Measurements from ENCODE around the gene FUT9. TPM values are rescaled to one million over a fixed set of nuclear protein-coding genes. Genes with fewer than 3 reads are reported as not detected.

FUT9 gene
- total RNA-seq, 1 experiment from 2014 or later = 3.5 TPM

- TF ChIP-seq TEAD1 (CRISPR knock-in tag; IDR thresholded peaks at IDR 0.05) (no peak), GRHL2 (CRISPR knock-in tag; IDR thresholded peaks at IDR 0.05; ENCODE audit: insufficient replicate concordance, severe bottlenecking) (no peak), ZNF532 (CRISPR knock-in tag; IDR thresholded peaks at IDR 0.05; ENCODE audit: borderline replicate concordance) (no peak), ZNF232 (CRISPR knock-in tag; IDR thresholded peaks at IDR 0.05) (no peak)
Measured at GRCh38 chr6:95978230-95978629, 37.5 kb upstream of the FUT9 start (continued).

DNA sequence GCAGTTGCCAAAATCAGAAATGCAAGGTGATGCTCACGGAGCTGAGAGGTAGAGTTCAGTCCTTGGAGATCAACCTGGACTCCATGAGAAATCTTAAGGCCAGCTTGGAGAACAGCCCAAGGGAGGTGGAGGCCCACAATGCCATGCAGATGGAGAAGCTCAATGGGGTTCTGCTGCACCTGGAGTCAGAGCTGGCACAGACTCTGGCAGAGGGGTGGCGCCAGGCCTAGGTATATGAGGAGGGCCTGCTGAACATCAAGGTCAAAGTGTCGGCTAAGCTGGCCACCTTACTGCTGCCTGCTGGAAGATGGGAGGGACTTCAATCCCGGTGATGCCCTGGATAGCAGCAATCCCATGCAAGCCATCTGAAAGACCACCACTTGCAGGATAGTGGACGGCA, 23.9 kb upstream of the FUT9 start:
- ATAC-seq (no peak), DNase-seq (ENCODE audit: low spot score) (no peak)
- TF ChIP-seq RELA (CRISPR knock-in tag; IDR thresholded peaks at IDR 0.05; ENCODE audit: borderline replicate concordance) = no peak
- TF ChIP-seq, protein P1, sequence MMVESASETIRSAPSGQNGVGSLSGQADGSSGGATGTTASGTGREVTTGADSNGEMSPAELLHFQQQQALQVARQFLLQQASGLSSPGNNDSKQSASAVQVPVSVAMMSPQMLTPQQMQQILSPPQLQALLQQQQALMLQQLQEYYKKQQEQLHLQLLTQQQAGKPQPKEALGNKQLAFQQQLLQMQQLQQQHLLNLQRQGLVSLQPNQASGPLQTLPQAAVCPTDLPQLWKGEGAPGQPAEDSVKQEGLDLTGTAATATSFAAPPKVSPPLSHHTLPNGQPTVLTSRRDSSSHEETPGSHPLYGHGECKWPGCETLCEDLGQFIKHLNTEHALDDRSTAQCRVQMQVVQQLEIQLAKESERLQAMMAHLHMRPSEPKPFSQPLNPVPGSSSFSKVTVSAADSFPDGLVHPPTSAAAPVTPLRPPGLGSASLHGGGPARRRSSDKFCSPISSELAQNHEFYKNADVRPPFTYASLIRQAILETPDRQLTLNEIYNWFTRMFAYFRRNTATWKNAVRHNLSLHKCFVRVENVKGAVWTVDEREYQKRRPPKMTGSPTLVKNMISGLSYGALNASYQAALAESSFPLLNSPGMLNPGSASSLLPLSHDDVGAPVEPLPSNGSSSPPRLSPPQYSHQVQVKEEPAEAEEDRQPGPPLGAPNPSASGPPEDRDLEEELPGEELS (CRISPR knock-in tag; IDR thresholded peaks at IDR 0.05) = no peak
- TF ChIP-seq ZNF532 (CRISPR knock-in tag; IDR thresholded peaks at IDR 0.05; ENCODE audit: borderline replicate concordance) = no peak
- TF ChIP-seq MYBL2 (CRISPR knock-in tag; IDR thresholded peaks at IDR 0.05) = no peak
- no peak for TF ChIP-seq CBFB (CRISPR knock-in tag; IDR thresholded peaks at IDR 0.05; ENCODE audit: low read depth)
- no peak for TF ChIP-seq SMAD3 (CRISPR knock-in tag; IDR thresholded peaks at IDR 0.05; ENCODE audit: borderline replicate concordance)
- TF ChIP-seq, protein P2, sequence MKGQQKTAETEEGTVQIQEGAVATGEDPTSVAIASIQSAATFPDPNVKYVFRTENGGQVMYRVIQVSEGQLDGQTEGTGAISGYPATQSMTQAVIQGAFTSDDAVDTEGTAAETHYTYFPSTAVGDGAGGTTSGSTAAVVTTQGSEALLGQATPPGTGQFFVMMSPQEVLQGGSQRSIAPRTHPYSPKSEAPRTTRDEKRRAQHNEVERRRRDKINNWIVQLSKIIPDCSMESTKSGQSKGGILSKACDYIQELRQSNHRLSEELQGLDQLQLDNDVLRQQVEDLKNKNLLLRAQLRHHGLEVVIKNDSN (CRISPR knock-in tag; IDR thresholded peaks at IDR 0.05) = no peak
- TF ChIP-seq, protein P3, sequence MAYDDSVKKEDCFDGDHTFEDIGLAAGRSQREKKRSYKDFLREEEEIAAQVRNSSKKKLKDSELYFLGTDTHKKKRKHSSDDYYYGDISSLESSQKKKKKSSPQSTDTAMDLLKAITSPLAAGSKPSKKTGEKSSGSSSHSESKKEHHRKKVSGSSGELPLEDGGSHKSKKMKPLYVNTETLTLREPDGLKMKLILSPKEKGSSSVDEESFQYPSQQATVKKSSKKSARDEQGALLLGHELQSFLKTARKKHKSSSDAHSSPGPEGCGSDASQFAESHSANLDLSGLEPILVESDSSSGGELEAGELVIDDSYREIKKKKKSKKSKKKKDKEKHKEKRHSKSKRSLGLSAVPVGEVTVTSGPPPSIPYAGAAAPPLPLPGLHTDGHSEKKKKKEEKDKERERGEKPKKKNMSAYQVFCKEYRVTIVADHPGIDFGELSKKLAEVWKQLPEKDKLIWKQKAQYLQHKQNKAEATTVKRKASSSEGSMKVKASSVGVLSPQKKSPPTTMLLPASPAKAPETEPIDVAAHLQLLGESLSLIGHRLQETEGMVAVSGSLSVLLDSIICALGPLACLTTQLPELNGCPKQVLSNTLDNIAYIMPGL (CRISPR knock-in tag; IDR thresholded peaks at IDR 0.05) = no peak
- Mint-ChIP-seq H3K4me1 (no peaks in the 10 kb centered on the region), H3K9me3 (peaks cover 43% of the 10 kb centered on the region), H3K27me3 (ENCODE audit: low read depth) (no peaks in the 10 kb centered on the region), H3K36me3 (peaks cover 23% of the 10 kb centered on the region), H3K27ac (no peak overlapping the region), H3K4me3 (no peak overlapping the region)
- POLR2A ChIA-PET = no interaction called here
- CTCF ChIA-PET = interaction anchor here (1.2 kb wide), 1 partner anchor 24 kb away, joined by 3 read pairs; the partner anchor contains the start of gene FUT9
